Peyer's patch (tissue), 4 donors: Measurements from ENCODE around the gene QPCT. TPM values are rescaled to one million over a fixed set of nuclear protein-coding genes. Genes with fewer than 3 reads are reported as not detected.

Experiments
- DNase-seq, 3 donors: peaks; one replicate each; pipeline ENCODE4 v3.0.0-alpha.2; 2017 to 2019
- H3K27ac ChIP-seq, 4 donors: fragments of 200-600 bp; sonication (generic); one replicate each; pipeline ENCODE4 v1.5.1; 2016 to 2019
- H3K27me3 ChIP-seq, 2 donors: fragments of 200-600 bp; sonication (generic); one replicate each; pipeline ENCODE4 v1.5.1; 2019
- H3K36me3 ChIP-seq, 3 donors: fragments of 200-600 bp; sonication (generic); one replicate each; pipeline ENCODE4 v1.5.1; 2016 to 2019
- H3K4me1 ChIP-seq, 4 donors: fragments of 200-600 bp; sonication (generic); one replicate each; pipeline ENCODE4 v1.5.1; 2016 to 2019
- H3K4me3 ChIP-seq, 4 donors: fragments of 200-600 bp; sonication (generic); 1 replicate in 3 of 4; 2 replicates in 1 of 4; pipeline ENCODE4 v1.5.1; 2016 to 2019; ENCODE audit warnings: mild to moderate bottlenecking in 1 of 4
- H3K9me3 ChIP-seq, 4 donors: fragments of 200-600 bp; sonication (generic); one replicate each; pipeline ENCODE4 v1.5.1; 2016 to 2019; ENCODE audit warnings: mild to moderate bottlenecking in 1 of 4
- POLR2A ChIP-seq, 2 donors: fragments of 450-650 bp; IDR thresholded peaks; one replicate each; pipeline ENCODE4 v1.5.1; 2017; ENCODE audit warnings: antibody characterized with exemption in 2 of 2, mild to moderate bottlenecking in 2 of 2, moderate library complexity in 2 of 2
- total RNA-seq, 4 donors: library from RNA; depleted of rRNA; stranded (reverse); fragments of >200 nt; gene quantifications; one replicate each; pipeline ENCODE4 v1.1.0, GENCODE V29; 2016
- TF ChIP-seq, protein P1 (sequence below), 6 experiments: fragments of 450-650 bp in 4 of 6; fragments of 200-600 bp in 2 of 6; sonication (generic) in 1 of 6; IDR thresholded peaks; one replicate each; pipeline ENCODE4 v1.5.1; 2017 to 2019; ENCODE audit warnings: antibody characterized with exemption in 6 of 6, mild to moderate bottlenecking in 3 of 6, moderate library complexity in 1 of 6

The QPCT gene
- total RNA-seq, 4 donors from 2014 or later = 0.66 to 1.6 (median 0.88) TPM; not detected in 1

DNA sequence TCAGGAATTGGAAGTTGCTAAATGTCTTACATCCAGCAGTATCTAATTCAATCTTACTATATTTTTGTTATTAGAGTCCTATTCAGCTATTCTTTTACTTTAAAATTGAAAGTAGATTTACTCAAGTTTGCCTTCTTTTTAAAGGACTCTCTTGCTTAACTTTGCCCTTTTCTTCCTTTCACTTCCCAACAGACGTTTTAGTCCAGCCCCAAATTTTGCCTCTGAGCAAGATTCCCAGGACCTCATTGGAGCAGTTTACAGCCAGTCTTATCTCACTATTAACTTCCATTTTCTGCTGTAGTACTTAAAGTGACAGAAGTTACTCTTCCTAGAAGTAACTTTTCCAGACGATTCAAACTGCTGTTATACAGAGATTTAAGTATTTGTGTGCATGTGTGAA is 18.1 kb upstream of the QPCT start:
- no peak for TF ChIP-seq POLR2A (IDR thresholded peaks at IDR 0.05)
- TF ChIP-seq, protein P1, sequence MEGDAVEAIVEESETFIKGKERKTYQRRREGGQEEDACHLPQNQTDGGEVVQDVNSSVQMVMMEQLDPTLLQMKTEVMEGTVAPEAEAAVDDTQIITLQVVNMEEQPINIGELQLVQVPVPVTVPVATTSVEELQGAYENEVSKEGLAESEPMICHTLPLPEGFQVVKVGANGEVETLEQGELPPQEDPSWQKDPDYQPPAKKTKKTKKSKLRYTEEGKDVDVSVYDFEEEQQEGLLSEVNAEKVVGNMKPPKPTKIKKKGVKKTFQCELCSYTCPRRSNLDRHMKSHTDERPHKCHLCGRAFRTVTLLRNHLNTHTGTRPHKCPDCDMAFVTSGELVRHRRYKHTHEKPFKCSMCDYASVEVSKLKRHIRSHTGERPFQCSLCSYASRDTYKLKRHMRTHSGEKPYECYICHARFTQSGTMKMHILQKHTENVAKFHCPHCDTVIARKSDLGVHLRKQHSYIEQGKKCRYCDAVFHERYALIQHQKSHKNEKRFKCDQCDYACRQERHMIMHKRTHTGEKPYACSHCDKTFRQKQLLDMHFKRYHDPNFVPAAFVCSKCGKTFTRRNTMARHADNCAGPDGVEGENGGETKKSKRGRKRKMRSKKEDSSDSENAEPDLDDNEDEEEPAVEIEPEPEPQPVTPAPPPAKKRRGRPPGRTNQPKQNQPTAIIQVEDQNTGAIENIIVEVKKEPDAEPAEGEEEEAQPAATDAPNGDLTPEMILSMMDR (IDR thresholded peaks at IDR 0.05) = no peak
- H3K27ac ChIP-seq = peak overlapping the region in 1 of 4 donors; percentile 93
- H3K9me3 ChIP-seq = no peaks in the 10 kb centered on the region
- no peak for DNase-seq
- H3K4me1 ChIP-seq = peaks cover 0 to 16% (median 0%) of the 10 kb centered on the region in 4 donors
- no peaks in the 10 kb centered on the region for H3K27me3 ChIP-seq
- peak overlapping the region in 1 of 4 donors; percentile 98 for H3K4me3 ChIP-seq
- H3K36me3 ChIP-seq = no peaks in the 10 kb centered on the region

DNA sequence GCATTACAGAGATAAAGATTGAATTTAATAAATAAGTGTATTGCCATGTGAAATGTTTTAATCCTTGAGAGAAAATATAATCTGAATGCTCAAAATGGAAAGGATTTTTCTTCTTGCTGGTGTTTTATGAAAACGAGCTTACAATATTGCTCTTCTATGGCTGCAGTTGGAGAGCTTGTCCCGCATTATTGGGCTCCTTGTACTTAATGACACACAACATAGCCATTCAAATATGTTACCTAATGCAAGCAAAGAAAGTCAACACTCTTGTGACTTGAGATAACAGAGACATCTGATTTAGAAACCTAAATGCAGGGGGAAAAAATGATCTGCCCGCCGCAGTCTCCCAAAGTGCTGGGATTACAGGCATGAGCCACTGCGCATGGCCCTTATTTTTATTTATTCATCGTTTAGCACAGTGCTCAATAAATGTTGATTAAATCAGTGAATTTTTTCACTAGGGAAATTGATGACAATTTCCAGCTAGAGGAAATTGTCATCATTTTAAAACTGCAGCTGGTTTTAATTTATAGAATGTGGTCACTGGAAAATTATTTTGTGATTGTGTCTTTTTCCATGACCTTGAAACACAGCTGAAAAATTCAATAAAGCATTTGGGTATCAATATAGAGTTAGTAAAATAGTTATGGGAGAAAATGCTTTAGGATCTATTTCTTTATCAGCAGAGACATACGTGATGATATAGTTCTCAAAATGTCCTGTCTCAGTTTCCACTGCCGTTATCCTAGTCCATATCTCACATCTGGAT is 17.4 kb upstream of the QPCT start:
- H3K27me3 ChIP-seq = no peaks in the 10 kb centered on the region
- H3K4me1 ChIP-seq = peaks cover 0 to 8% (median 0%) of the 10 kb centered on the region in 4 donors
- no peaks in the 10 kb centered on the region for H3K36me3 ChIP-seq
- no peaks in the 10 kb centered on the region for H3K9me3 ChIP-seq
- DNase-seq = no peak
- no peak for TF ChIP-seq POLR2A (IDR thresholded peaks at IDR 0.05)
- TF ChIP-seq, protein P1 (IDR thresholded peaks at IDR 0.05) = no peak
- peak overlapping the region in 1 of 4 donors; percentile 98 for H3K4me3 ChIP-seq
- H3K27ac ChIP-seq = peak overlapping the region in 1 of 4 donors; percentile 93

DNA sequence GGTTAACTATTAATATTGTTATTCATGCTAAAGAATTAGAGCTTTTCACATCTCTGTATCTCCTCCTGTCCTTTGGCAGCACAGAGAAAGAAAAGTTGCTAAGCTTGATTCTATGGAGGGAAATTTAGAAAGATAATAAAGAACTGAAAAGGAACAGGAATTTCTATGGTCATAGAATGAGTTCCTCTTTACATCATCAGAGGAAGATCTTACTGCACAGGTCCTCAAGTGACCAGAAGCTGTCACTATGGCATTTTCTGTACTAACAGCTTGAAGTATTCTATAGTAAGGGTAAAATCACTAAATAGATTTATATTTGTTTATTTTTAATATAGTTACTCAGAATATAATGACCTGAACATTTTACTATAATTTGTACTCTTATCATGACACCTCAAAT is 13.7 kb upstream of the QPCT start:
- Histone ChIP-seq H3K27ac (no peak overlapping the region), H3K4me3 (no peak overlapping the region), H3K27me3 (no peaks in the 10 kb centered on the region)

DNA sequence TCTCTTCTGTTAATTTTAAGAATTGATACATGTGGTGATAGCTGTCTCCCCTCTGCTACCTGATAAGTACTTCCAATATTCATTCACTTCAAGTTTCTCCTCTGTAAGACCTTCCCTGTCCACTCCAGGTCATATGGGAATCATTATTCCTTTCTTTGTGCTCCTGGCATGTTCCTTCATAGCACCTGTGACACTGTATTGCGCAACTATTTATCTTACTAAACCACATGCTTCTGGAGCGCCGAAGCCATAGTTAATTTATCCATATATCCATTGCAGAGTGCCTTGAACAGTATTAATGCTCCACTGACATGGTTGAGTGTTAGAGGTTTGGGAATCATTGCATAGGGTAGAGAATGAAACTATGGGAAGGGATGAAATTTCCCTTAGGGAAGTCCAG is 11.9 kb upstream of the QPCT start:
- no peaks in the 10 kb centered on the region for H3K36me3 ChIP-seq
- no peak for TF ChIP-seq POLR2A (IDR thresholded peaks at IDR 0.05)
- TF ChIP-seq, protein P1 (IDR thresholded peaks at IDR 0.05) = no peak
- no peak for DNase-seq
- H3K27me3 ChIP-seq = no peaks in the 10 kb centered on the region
- H3K4me1 ChIP-seq = no peaks in the 10 kb centered on the region
- H3K27ac ChIP-seq = no peak overlapping the region
- H3K4me3 ChIP-seq = no peak overlapping the region
- no peaks in the 10 kb centered on the region for H3K9me3 ChIP-seq

More for the DNA sequence above, 13.7 kb upstream of the QPCT start:
- no peak for TF ChIP-seq POLR2A (IDR thresholded peaks at IDR 0.05)
- TF ChIP-seq, protein P1 (IDR thresholded peaks at IDR 0.05) = no peak
- Histone ChIP-seq H3K4me1 (no peaks in the 10 kb centered on the region), H3K9me3 (no peaks in the 10 kb centered on the region), H3K36me3 (no peaks in the 10 kb centered on the region)
- no peak for DNase-seq

DNA sequence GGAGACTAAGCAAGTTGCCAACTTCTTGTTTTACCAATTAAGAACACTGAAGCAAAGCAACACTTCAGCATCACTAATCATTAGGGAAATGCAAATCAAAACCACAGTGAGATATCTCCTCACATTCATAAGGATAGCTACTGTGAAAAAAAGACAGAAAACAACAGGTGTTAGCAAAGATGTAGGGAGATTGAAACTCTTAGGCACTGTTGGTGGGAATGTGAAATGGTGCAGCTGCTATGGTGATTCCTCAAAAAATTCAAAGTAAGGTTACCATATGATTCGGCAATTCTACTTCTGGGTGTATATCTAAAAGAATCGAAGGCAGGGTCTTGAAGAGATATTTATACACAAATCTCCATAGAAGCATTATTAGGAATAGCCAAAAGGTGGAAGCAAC is 11.2 kb upstream of the QPCT start:
- Histone ChIP-seq H3K4me3 (no peak overlapping the region), H3K36me3 (no peaks in the 10 kb centered on the region), H3K9me3 (no peaks in the 10 kb centered on the region), H3K27ac (no peak overlapping the region), H3K4me1 (no peaks in the 10 kb centered on the region), H3K27me3 (no peaks in the 10 kb centered on the region)
- DNase-seq = no peak
- no peak for TF ChIP-seq POLR2A (IDR thresholded peaks at IDR 0.05)
- TF ChIP-seq, protein P1 (IDR thresholded peaks at IDR 0.05) = no peak
